GM21576 (cell line): ENCODE results near the gene IFFO2.

Experiments
- ATAC-seq: cut with Tn5 transposase; IDR thresholded peaks from one replicate; pipeline ENCODE4 v1.9.1; 2021; ENCODE audit warnings: mild to moderate bottlenecking, moderate library complexity; ENCODE audit not compliant: unreplicated experiment

Gene IFFO2

GRCh38 chr1:18956193-18957135 is at the start of gene IFFO2:
Gene IFFO2, minus strand, starts transcription at chr1:18956676. Its CDS starts 344 bp downstream, at chr1:18956332.
- peak; percentile 62 for ATAC-seq

GRCh38 chr1:19006000-19006399 is 49.5 kb upstream of the IFFO2 start:
- ATAC-seq: no peak

- no peak for ATAC-seq
Measured at GRCh38 chr1:19003371-19004290, 47.2 kb upstream of the IFFO2 start.

- ATAC-seq: no peak
Measured at GRCh38 chr1:19000065-19000464, 43.6 kb upstream of the IFFO2 start.

GRCh38 chr1:18999359-18999758 is 42.9 kb upstream of the IFFO2 start:
- no peak for ATAC-seq

- no peak for ATAC-seq
Measured at GRCh38 chr1:18998016-18998724, 41.7 kb upstream of the IFFO2 start.

- ATAC-seq: no peak
Measured at GRCh38 chr1:18997508-18997907, 41.0 kb upstream of the IFFO2 start.

- no peak for ATAC-seq
Measured at GRCh38 chr1:18996548-18997177, 40.2 kb upstream of the IFFO2 start.

- no peak for ATAC-seq
Measured at GRCh38 chr1:18994381-18994780, 37.9 kb upstream of the IFFO2 start.

- no peak for ATAC-seq
Measured at GRCh38 chr1:18992646-18993045, 36.2 kb upstream of the IFFO2 start.

GRCh38 chr1:18991585-18991984 is 35.1 kb upstream of the IFFO2 start:
- no peak for ATAC-seq

- ATAC-seq: no peak
Measured at GRCh38 chr1:18989896-18990295, 33.4 kb upstream of the IFFO2 start.

- ATAC-seq: no peak
Measured at GRCh38 chr1:18989176-18989799, 32.8 kb upstream of the IFFO2 start.

GRCh38 chr1:18981242-18981641 is 24.8 kb upstream of the IFFO2 start:
- no peak for ATAC-seq

GRCh38 chr1:18978706-18979105 is 22.2 kb upstream of the IFFO2 start:
- ATAC-seq: no peak

- ATAC-seq: no peak
Measured at GRCh38 chr1:18977428-18977827, 21.0 kb upstream of the IFFO2 start.

GRCh38 chr1:18976096-18976495 is 19.6 kb upstream of the IFFO2 start:
- no peak for ATAC-seq

GRCh38 chr1:18974606-18975005 is 18.1 kb upstream of the IFFO2 start:
- no peak for ATAC-seq

GRCh38 chr1:18974005-18974404 is 17.5 kb upstream of the IFFO2 start:
- no peak for ATAC-seq

GRCh38 chr1:18973446-18973955 is 17.0 kb upstream of the IFFO2 start:
- no peak for ATAC-seq
